ENCODE measurements around the gene JPH3. TPM values are rescaled to one million over a fixed set of nuclear protein-coding genes. Genes with fewer than 3 reads are reported as not detected.

The JPH3 gene
- total and polyA plus RNA-seq, 10 of the 15 experiments (the other 5 are each of a cell fraction or from before 2014, with no cell fraction given) = 0.05 TPM; not detected in 9

DNA sequence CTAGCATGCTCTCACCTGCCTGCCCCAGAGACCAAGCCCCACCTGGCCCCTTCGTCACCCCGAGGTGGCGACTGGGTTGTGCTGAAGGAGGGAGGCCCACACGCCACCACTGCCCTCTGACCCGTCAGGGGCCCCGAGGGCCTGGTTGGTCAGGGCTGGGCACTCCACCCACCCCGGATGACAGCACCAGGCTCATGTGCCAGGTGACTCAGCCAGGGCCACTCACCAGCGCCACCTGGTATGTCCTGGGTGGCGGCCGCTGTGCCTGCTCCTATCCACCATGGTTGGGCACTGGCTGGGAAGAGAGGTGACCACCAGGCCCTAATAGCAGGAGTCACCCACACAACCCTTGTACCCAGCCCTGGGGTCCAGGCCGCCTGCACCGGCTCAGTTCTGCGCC, 68.9 kb downstream of the JPH3 start:
- H3K4me3 ChIP-seq = no peak overlapping the region
- TF ChIP-seq KAT2A (conservative IDR thresholded peaks at IDR 0.05; ENCODE audit: control insufficient read depth, low read depth, low read length) = no peak
- TF ChIP-seq ZNF274 (IDR thresholded peaks at IDR 0.05; ENCODE audit: insufficient read depth, insufficient read length) = no peak
- TF ChIP-seq CHD1 (IDR thresholded peaks at IDR 0.05; ENCODE audit: low read depth, low read length) = no peak
- TF ChIP-seq YBX1 (IDR thresholded peaks at IDR 0.05) = no peak
- TF ChIP-seq ZSCAN29 (IDR thresholded peaks at IDR 0.05) = no peak
- no peak for TF ChIP-seq ZBTB11 (CRISPR knock-in tag; IDR thresholded peaks at IDR 0.05)
- no peak for TF ChIP-seq ELK1 (IDR thresholded peaks at IDR 0.05; ENCODE audit: low read depth, low read length)
- no peak for TF ChIP-seq NFYA (IDR thresholded peaks at IDR 0.05; ENCODE audit: borderline replicate concordance, low read depth, low read length)
- no peak for TF ChIP-seq CHD4 (IDR thresholded peaks at IDR 0.05)
- TF ChIP-seq BMI1 (IDR thresholded peaks at IDR 0.05; ENCODE audit: borderline replicate concordance) = no peak
- TF ChIP-seq, protein P1, sequence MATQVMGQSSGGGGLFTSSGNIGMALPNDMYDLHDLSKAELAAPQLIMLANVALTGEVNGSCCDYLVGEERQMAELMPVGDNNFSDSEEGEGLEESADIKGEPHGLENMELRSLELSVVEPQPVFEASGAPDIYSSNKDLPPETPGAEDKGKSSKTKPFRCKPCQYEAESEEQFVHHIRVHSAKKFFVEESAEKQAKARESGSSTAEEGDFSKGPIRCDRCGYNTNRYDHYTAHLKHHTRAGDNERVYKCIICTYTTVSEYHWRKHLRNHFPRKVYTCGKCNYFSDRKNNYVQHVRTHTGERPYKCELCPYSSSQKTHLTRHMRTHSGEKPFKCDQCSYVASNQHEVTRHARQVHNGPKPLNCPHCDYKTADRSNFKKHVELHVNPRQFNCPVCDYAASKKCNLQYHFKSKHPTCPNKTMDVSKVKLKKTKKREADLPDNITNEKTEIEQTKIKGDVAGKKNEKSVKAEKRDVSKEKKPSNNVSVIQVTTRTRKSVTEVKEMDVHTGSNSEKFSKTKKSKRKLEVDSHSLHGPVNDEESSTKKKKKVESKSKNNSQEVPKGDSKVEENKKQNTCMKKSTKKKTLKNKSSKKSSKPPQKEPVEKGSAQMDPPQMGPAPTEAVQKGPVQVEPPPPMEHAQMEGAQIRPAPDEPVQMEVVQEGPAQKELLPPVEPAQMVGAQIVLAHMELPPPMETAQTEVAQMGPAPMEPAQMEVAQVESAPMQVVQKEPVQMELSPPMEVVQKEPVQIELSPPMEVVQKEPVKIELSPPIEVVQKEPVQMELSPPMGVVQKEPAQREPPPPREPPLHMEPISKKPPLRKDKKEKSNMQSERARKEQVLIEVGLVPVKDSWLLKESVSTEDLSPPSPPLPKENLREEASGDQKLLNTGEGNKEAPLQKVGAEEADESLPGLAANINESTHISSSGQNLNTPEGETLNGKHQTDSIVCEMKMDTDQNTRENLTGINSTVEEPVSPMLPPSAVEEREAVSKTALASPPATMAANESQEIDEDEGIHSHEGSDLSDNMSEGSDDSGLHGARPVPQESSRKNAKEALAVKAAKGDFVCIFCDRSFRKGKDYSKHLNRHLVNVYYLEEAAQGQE (IDR thresholded peaks at IDR 0.05; ENCODE audit: low read depth, low read length) = no peak
- TF ChIP-seq MTA3 (IDR thresholded peaks at IDR 0.05; ENCODE audit: borderline replicate concordance, low read length) = no peak
- no peak for TF ChIP-seq TARDBP (IDR thresholded peaks at IDR 0.05; ENCODE audit: borderline replicate concordance)
- TF ChIP-seq, protein P2, sequence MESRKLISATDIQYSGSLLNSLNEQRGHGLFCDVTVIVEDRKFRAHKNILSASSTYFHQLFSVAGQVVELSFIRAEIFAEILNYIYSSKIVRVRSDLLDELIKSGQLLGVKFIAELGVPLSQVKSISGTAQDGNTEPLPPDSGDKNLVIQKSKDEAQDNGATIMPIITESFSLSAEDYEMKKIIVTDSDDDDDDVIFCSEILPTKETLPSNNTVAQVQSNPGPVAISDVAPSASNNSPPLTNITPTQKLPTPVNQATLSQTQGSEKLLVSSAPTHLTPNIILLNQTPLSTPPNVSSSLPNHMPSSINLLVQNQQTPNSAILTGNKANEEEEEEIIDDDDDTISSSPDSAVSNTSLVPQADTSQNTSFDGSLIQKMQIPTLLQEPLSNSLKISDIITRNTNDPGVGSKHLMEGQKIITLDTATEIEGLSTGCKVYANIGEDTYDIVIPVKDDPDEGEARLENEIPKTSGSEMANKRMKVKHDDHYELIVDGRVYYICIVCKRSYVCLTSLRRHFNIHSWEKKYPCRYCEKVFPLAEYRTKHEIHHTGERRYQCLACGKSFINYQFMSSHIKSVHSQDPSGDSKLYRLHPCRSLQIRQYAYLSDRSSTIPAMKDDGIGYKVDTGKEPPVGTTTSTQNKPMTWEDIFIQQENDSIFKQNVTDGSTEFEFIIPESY (IDR thresholded peaks at IDR 0.05) = no peak
- intact Hi-C loops (cut with micrococcal nuclease; ENCODE audit: unreplicated experiment) = no loop called here
- POLR2A ChIA-PET = no interaction called here
- peaks cover 0 to 2% of the 10 kb centered on the region in 2 experiments; a peak in 2 of 4 replicates for H3K27me3 ChIP-seq (replicated peaks in 1 of 2; ENCODE audit: control insufficient read depth in 2 of 2, insufficient read depth in 2 of 2, low read length in 1 of 2)
- RAD21 ChIA-PET (ENCODE audit: unreplicated experiment) = no interaction called here
- no peak overlapping the region for H3K4me2 ChIP-seq (ENCODE audit: control insufficient read depth, insufficient read depth)
- no peak for FAIRE-seq
- SMC1A ChIA-PET (ENCODE audit: uncharacterized antibody, unreplicated experiment) = no interaction called here
- H2AFZ ChIP-seq (ENCODE audit: control insufficient read depth, low read depth, low read length) = no peak overlapping the region
- CTCF ChIA-PET = no interaction called here
- in situ Hi-C loops (cut with MboI) = no loop called here
- H3K9me3 ChIP-seq (replicated peaks; ENCODE audit: control insufficient read depth, insufficient read depth, low read length) = no peaks in the 10 kb centered on the region
- H3K4me1 ChIP-seq (ENCODE audit: control insufficient read depth, insufficient read depth, low read length) = no peaks in the 10 kb centered on the region
- no peaks in the 10 kb centered on the region for H3K36me3 ChIP-seq (ENCODE audit: control insufficient read depth in 2 of 2, insufficient read depth in 2 of 2, low read length in 1 of 2)
- H4K20me1 ChIP-seq (ENCODE audit: control insufficient read depth, insufficient read depth) = no peaks in the 10 kb centered on the region
- 56% methylated on average over 13 of the region's 13 CpGs for WGBS (ENCODE audit: insufficient coverage, insufficient replicate concordance, low lambda C conversion rate, missing lambda C conversion rate)
- H3K79me2 ChIP-seq (ENCODE audit: control insufficient read depth, insufficient read depth, low read length) = no peaks in the 10 kb centered on the region
- H3K9ac ChIP-seq (ENCODE audit: control insufficient read depth, insufficient read depth, low read length) = no peak overlapping the region
- no peak for DNase-seq (ENCODE audit: low read depth, low spot score)
- BruUV-seq (replicated peaks) = no TSS peak
- H3K27ac ChIP-seq (ENCODE audit: control insufficient read depth, insufficient read depth) = no peak overlapping the region
- no peak; the same call in 2 of the 3 replicates for ATAC-seq

Measured in GM12878 (cell line).